NCI-H146 treated with DMSO at 0.1 percent for 48 hours (cell line): ENCODE results near the gene UBE2D3.
"Not testable (repeated sequence)": the region's sequence is repeated elsewhere in the genome, so short reads cannot be mapped to it uniquely, and the experiment has no call there.

Experiments used
- DNase-seq: peaks from one replicate; lab custom pipeline; 2025; ENCODE audit not compliant: unreplicated experiment; lab: John Stamatoyannopoulos, UW

The UBE2D3 gene

DNA sequence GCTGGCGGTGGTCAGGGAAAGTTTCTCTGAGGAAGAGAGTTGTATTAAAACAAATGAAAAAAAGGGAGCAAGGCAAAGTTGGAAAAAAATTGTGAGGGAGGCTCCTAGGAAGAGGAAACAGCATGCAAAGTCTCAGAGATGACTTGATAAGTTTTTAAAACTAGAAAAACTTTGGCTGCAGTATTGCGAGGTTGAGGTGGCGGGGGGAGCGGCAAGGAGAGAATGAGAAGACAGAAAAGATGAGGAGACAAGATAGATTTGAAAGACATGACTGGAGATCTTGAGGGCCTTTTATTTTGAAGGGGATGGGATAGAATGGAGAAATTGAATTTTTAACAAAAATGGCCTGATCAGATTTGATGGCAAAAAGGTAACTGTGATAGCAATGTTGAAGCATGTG, 4.8 kb upstream of the UBE2D3 start:
- DNase-seq, result no peak

DNA sequence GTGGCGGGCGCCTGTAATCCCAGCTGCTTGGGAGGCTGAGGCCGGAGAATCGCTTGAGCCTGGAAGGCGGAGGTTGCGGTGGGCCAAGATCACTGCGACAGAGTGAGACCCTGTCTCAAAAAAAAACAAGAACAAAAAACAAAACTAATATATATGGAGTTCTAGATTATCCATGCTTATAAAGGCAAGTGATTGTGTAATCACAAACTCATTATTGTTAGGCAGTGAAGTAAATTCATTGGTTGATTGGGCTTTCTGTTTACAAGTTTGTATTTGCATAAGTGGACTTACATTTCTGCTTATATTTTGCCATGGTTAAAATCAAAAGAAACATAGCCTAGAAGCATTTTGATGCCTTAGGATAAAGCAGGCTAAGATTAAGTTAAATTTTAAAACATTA, 2.5 kb upstream of the UBE2D3 start:
- DNase-seq, result no peak

DNA sequence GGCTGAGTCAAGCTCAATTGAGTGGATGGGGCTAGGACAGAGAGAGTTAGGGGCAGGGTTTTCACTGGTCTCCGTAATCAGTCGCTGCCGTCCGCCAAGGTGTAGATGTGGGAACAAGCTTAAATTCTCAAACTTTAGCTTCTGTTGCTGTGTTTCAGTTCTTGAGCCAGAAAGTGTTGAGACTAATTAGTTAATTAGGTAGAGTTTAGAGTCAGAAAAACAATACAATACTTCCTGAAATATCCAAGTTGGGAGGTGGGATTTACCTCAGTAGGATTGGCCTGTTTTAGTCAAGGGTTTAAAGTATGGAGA, 1.1 kb upstream of the UBE2D3 start:
- no peak for DNase-seq

- peak; percentile 80 for DNase-seq
Observed at GRCh38 chr4:102827674-102828496, 534 bp upstream of the UBE2D3 start.

GRCh38 chr4:102826105-102826889, 1.1 kb downstream of the UBE2D3 start:
- DNase-seq, result no peak

- DNase-seq, result no peak
Observed at GRCh38 chr4:102825261-102826091, 1.9 kb downstream of the UBE2D3 start.

- DNase-seq, result no peak
Observed at GRCh38 chr4:102824398-102824797, 3.0 kb downstream of the UBE2D3 start.

- no peak for DNase-seq
Observed at GRCh38 chr4:102823897-102824296, 3.5 kb downstream of the UBE2D3 start.

GRCh38 chr4:102823464-102823863, 3.9 kb downstream of the UBE2D3 start:
- DNase-seq, result no peak

GRCh38 chr4:102819588-102820365, 7.6 kb downstream of the UBE2D3 start:
- no peak for DNase-seq

- DNase-seq, result not testable (repeated sequence)
Observed at GRCh38 chr4:102819100-102819499, 8.3 kb downstream of the UBE2D3 start.

- DNase-seq, result no peak
Observed at GRCh38 chr4:102817613-102818268, 9.6 kb downstream of the UBE2D3 start.

GRCh38 chr4:102817021-102817605, 10.2 kb downstream of the UBE2D3 start:
- no peak for DNase-seq

GRCh38 chr4:102815981-102816380, 11.4 kb downstream of the UBE2D3 start:
- no peak for DNase-seq

- DNase-seq, result no peak
Observed at GRCh38 chr4:102809691-102810090, 17.7 kb downstream of the UBE2D3 start.

DNA sequence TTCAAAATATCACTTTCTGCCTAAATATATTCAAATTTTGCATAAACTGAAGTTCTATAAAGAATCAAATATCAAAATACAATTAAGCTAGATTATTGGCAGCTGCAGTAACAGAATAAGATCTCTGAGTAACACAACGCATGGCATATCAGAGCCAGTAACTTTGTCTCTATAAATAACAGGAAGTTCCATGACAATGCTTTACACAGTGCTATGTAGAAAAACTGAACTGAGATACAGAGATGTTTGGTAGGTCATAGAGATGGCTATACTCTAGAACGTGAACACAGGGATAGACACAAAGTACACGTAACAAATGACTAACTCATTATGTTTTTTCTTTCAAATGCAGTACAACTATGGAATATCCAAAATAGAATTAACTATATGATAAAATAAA, 18.2 kb downstream of the UBE2D3 start:
- DNase-seq, result no peak

GRCh38 chr4:102808009-102808408, 19.3 kb downstream of the UBE2D3 start:
- no peak for DNase-seq

- DNase-seq, result no peak
Observed at GRCh38 chr4:102807345-102807744, 20.0 kb downstream of the UBE2D3 start.

DNA sequence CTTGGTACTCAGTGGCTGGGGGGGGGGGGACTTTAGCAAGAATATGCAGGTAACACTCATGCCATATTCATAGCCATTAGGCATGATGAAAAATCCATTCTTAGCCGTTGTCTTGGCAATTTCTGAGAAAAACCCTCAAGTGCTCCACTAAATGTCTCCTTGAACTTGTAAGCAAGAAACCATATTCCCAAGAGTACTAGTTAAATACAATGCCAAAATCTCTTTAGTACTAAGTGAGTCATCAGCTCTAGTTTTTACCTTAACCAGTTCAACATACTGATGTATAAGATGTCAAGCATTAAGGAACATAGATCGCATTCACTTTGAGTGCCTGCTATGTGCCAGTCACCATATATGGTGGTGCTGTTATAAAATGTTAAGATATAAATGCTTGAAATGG, 27.5 kb downstream of the UBE2D3 start:
- DNase-seq, result no peak

DNA sequence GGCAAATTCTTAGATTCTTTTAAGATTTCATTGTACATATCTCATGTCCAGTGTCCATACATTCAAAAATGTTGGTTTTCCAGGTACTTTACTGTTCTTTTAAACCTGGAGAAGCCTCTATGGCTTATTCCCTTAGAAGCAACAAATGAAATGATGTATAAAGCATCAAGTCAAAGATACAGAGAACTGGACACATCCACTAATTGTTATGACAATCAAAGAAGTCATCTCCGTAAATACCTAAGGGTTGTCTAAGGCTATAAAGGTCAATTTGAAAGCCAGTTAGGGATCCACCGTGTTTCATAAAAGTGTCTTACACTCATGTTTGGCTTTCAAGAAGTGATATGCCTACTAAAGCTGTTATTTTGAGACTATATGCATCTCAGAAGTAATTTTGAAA, 32.4 kb downstream of the UBE2D3 start:
- no peak for DNase-seq
